B cell (primary cell): ENCODE results near the gene AQP3. TPM values are rescaled to one million over a fixed set of nuclear protein-coding genes. Genes with fewer than 3 reads are reported as not detected.

Source experiments
- ATAC-seq: fragments of 200-7000 bp; cut with Tn5 transposase; one replicate; pipeline ENCODE4 v1.10.0; 2021; ENCODE audit warnings: low read depth, mild to moderate bottlenecking, moderate number of reproducible peaks, moderate library complexity
- CTCF ChIA-PET: fragments of 350-600 bp; sonication (Branson Sonifier 250); formaldehyde crosslinking; loops from one replicate; lab custom pipeline; 2021; ENCODE audit warnings: antibody characterized with exemption, inconsistent platforms; lab: Charles Lee
- POLR2A ChIA-PET: fragments of 350-600 bp; sonication (Branson Sonifier 250); formaldehyde crosslinking; loops from one replicate; lab custom pipeline; 2021; ENCODE audit warnings: antibody characterized with exemption; lab: Charles Lee
- DNase-seq: peaks from one replicate; pipeline ENCODE4 v3.0.0; 2013
- H2AFZ ChIP-seq: 2 replicates; pipeline ENCODE4 v1.6.1; 2012; ENCODE audit warnings: mild to moderate bottlenecking, low read depth, low read length; ENCODE audit not compliant: insufficient read depth, poor library complexity, severe bottlenecking
- H3K27ac ChIP-seq, 2 donors: 1 replicate in 1 of 2; 2 replicates in 1 of 2; pipeline ENCODE4 v1.5.1; 2012 to 2013; ENCODE audit warnings: low read length in 2 of 2, mild to moderate bottlenecking in 2 of 2, moderate library complexity in 1 of 2
- H3K27me3 ChIP-seq, 4 experiments: fragments of 200-600 bp in 1 of 4; sonication (generic) in 1 of 4; replicated peaks in 1 of 4; 1 replicate in 2 of 4; 2 replicates in 2 of 4; pipeline versions ENCODE4 v1.6.1 to v1.7.0; 2013 to 2016; ENCODE audit warnings: low read length in 3 of 4, mild to moderate bottlenecking in 2 of 4, mixed read lengths in 1 of 4, moderate library complexity in 1 of 4; ENCODE audit not compliant: insufficient read depth in 4 of 4, control insufficient read depth in 3 of 4; ENCODE audit errors: control extremely low read depth in 1 of 4
- H3K36me3 ChIP-seq, 2 experiments: replicated peaks in 1 of 2; 1 replicate in 1 of 2; 2 replicates in 1 of 2; pipeline versions ENCODE4 v1.6.1 to v1.7.1; 2013; ENCODE audit warnings: low read length in 1 of 2; ENCODE audit not compliant: insufficient read depth in 2 of 2, control insufficient read depth in 1 of 2; ENCODE audit errors: control extremely low read depth in 1 of 2, extremely low read depth in 1 of 2
- H3K4me1 ChIP-seq, 2 donors: fragments of 200-600 bp in 1 of 2; sonication (generic) in 1 of 2; 1 replicate in 1 of 2; 2 replicates in 1 of 2; pipeline versions ENCODE4 v1.5.1 to v1.6.1; 2013 to 2017; ENCODE audit warnings: low read length in 2 of 2; ENCODE audit not compliant: control insufficient read depth in 2 of 2, insufficient read depth in 2 of 2
- H3K4me2 ChIP-seq: replicated peaks from 2 replicates; pipeline ENCODE3; 2012; ENCODE audit warnings: mild to moderate bottlenecking, low read depth, low read length; ENCODE audit not compliant: poor library complexity, severe bottlenecking
- H3K4me3 ChIP-seq, 5 experiments: fragments of 200-600 bp in 1 of 5; sonication (generic) in 1 of 5; 1 replicate in 3 of 5; 2 replicates in 2 of 5; pipeline versions ENCODE4 v1.5.1 to v1.7.0; 2011 to 2016; ENCODE audit warnings: low read length in 4 of 5, mild to moderate bottlenecking in 4 of 5, low read depth in 2 of 5, control low read depth in 1 of 5, moderate library complexity in 1 of 5; ENCODE audit not compliant: insufficient read depth in 1 of 5; ENCODE audit errors: control extremely low read depth in 1 of 5, extremely low read depth in 1 of 5
- H3K79me2 ChIP-seq: fragments of 200-600 bp; sonication (generic); one replicate; pipeline ENCODE4 v1.6.0; 2016; ENCODE audit warnings: low read length; ENCODE audit not compliant: control insufficient read depth, insufficient read depth
- H3K9ac ChIP-seq: fragments of 200-600 bp; sonication (generic); 2 replicates; pipeline ENCODE4 v1.6.1; 2017; ENCODE audit warnings: mild to moderate bottlenecking, low read length, moderate library complexity
- H3K9me3 ChIP-seq, 3 donors: one replicate each; pipeline versions ENCODE4 v1.6.1 to v1.7.1; 2013; ENCODE audit warnings: low read length in 2 of 3; ENCODE audit not compliant: control insufficient read depth in 2 of 3, insufficient read depth in 1 of 3; ENCODE audit errors: control extremely low read depth in 1 of 3
- H4K20me1 ChIP-seq: 2 replicates; pipeline ENCODE4 v1.6.0; 2012; ENCODE audit warnings: mild to moderate bottlenecking, low read length; ENCODE audit not compliant: insufficient read depth, control insufficient read depth, poor library complexity, severe bottlenecking
- H3K27ac Mint-ChIP-seq: one replicate; pipeline ENCODE4 v1.8.0; 2021; ENCODE audit warnings: mixed read lengths
- H3K27me3 Mint-ChIP-seq: one replicate; pipeline ENCODE4 v1.8.0; 2021; ENCODE audit warnings: mixed read lengths
- H3K4me1 Mint-ChIP-seq: one replicate; pipeline ENCODE4 v1.8.0; 2021; ENCODE audit warnings: mixed read lengths
- H3K4me3 Mint-ChIP-seq: one replicate; pipeline ENCODE4 v1.8.0; 2021; ENCODE audit warnings: mixed read lengths
- H3K9me3 Mint-ChIP-seq: one replicate; pipeline ENCODE4 v1.8.0; 2022; ENCODE audit warnings: mixed read lengths; ENCODE audit not compliant: insufficient read depth
- CTCF ChIP-seq: fragments of 200-600 bp; IDR thresholded peaks from one replicate; pipeline ENCODE4 v1.8.0; 2022; ENCODE audit warnings: antibody characterized with exemption, mild to moderate bottlenecking
- EZH2 ChIP-seq: IDR thresholded peaks from 2 replicates; pipeline ENCODE4 v1.6.1; 2012; ENCODE audit warnings: borderline replicate concordance, low read depth, mild to moderate bottlenecking, moderate library complexity, low read length; ENCODE audit not compliant: insufficient read depth, poor library complexity, severe bottlenecking
- WGBS: methylation state at CpG from one replicate; pipeline ENCODE4 v1.1.5; 2013; ENCODE audit warnings: missing lambda C conversion rate; ENCODE audit not compliant: insufficient coverage; 5-methylcytosine and 5-hydroxymethylcytosine counted together
- intact Hi-C: fragments of 100-400 bp; cut with micrococcal nuclease; formaldehyde crosslinking; loops from one replicate; pipeline ENCODE4 v1.10.0; 2022
- polyA plus RNA-seq: library from polyadenylated mRNA; depleted of rRNA; stranded (reverse); fragments of >200 nt; gene quantifications from 2 replicates; pipeline ENCODE4 v1.2.3, GENCODE V29; 2012
- total RNA-seq, 2 donors: library from RNA; stranded (reverse); fragments of 120-200 nt in 1 of 2; gene quantifications; 1 replicate in 1 of 2; 2 replicates in 1 of 2; pipeline versions ENCODE4 v1.2.3 to v1.2.4, GENCODE V29; 2013 to 2022

Gene AQP3
- total and polyA plus RNA-seq, 2 donors (not counting 1 experiment from before 2014, with no cell fraction given) = 1.8 to 10.0 TPM

GRCh38 chr9:33465596-33466564, 18.5 kb upstream of the AQP3 start:
- TF ChIP-seq CTCF = no peak
- Mint-ChIP-seq H3K27me3 (no peaks in the 10 kb centered on the region), H3K4me1 (no peaks in the 10 kb centered on the region), H3K4me3 (no peak overlapping the region), H3K9me3 (no peaks in the 10 kb centered on the region), H3K27ac (no peak overlapping the region)
- no peak overlapping the region for H3K4me2 ChIP-seq
- H3K4me3 ChIP-seq = no peak overlapping the region
- ATAC-seq (no peak), DNase-seq (no peak)
- no peaks in the 10 kb centered on the region for H3K9me3 ChIP-seq
- no peaks in the 10 kb centered on the region for H3K27me3 ChIP-seq
- intact Hi-C loops = loop anchor here (1.0 to 2.0 kb wide), 2 partner anchors 63 to 179 kb away; partner anchors contain the start of gene AQP7
- no peak overlapping the region for H3K9ac ChIP-seq
- H3K4me1 ChIP-seq = no peaks in the 10 kb centered on the region
- WGBS = 98% methylated on average over 19 of the region's 27 CpGs
- H3K79me2 ChIP-seq = no peaks in the 10 kb centered on the region
- H2AFZ ChIP-seq = no peak overlapping the region
- no peak overlapping the region for H3K27ac ChIP-seq
- POLR2A ChIA-PET = no interaction called here
- H3K36me3 ChIP-seq = peaks cover 0 to 89% of the 10 kb centered on the region in 2 experiments
- H4K20me1 ChIP-seq = no peaks in the 10 kb centered on the region
- CTCF ChIA-PET = interaction anchor here (0.8 to 3.4 kb wide), 16 partner anchors 10 to 184 kb away, joined by 3 to 24 read pairs (median 6); partner anchors contain the start of gene NFX1

- POLR2A ChIA-PET = no interaction called here
- H3K27ac ChIP-seq = no peak overlapping the region
- Mint-ChIP-seq H3K27me3 (no peaks in the 10 kb centered on the region), H3K9me3 (no peaks in the 10 kb centered on the region), H3K4me3 (no peak overlapping the region), H3K27ac (no peak overlapping the region), H3K4me1 (no peaks in the 10 kb centered on the region)
- TF ChIP-seq CTCF = no peak
- no peak for TF ChIP-seq EZH2
- H4K20me1 ChIP-seq = no peaks in the 10 kb centered on the region
- WGBS = 95% methylated on average over 7 of the region's 9 CpGs
- H3K4me1 ChIP-seq = no peaks in the 10 kb centered on the region
- H3K4me3 ChIP-seq = no peak overlapping the region
- no peak overlapping the region for H3K9ac ChIP-seq
- H2AFZ ChIP-seq = no peak overlapping the region
- CTCF ChIA-PET = interaction anchor here (0.7 to 3.0 kb wide), 5 partner anchors 9 to 90 kb away, joined by 3 to 15 read pairs (median 3); partner anchors contain the start of gene NOL6
- ATAC-seq = no peak
- no peaks in the 10 kb centered on the region for H3K79me2 ChIP-seq
- no peak for DNase-seq
- H3K9me3 ChIP-seq = no peaks in the 10 kb centered on the region
- no peaks in the 10 kb centered on the region for H3K27me3 ChIP-seq
- H3K4me2 ChIP-seq = no peak overlapping the region
- peaks cover 0 to 92% of the 10 kb centered on the region in 2 experiments for H3K36me3 ChIP-seq
- intact Hi-C loops = no loop called here
These were observed 17.7 kb upstream of the AQP3 start for GRCh38 chr9:33465096-33465495.
